Hepatocyte (in vitro differentiated cells): Measurements from ENCODE around the gene MGMT. TPM values are rescaled to one million over a fixed set of nuclear protein-coding genes. Genes with fewer than 3 reads are reported as not detected.

Experiments used
- DNase-seq: peaks from one replicate; pipeline ENCODE4 v3.0.0-alpha.2; 2016; ENCODE audit warnings: low spot score
- H2AFZ ChIP-seq: fragments of 200-600 bp; sonication (generic); 2 replicates; pipeline ENCODE4 v1.6.0; 2016; ENCODE audit warnings: antibody characterized with exemption, mild to moderate bottlenecking
- H3K27ac ChIP-seq: fragments of 200-600 bp; sonication (generic); 2 replicates; pipeline ENCODE4 v1.5.1; 2016; ENCODE audit warnings: mild to moderate bottlenecking
- H3K27me3 ChIP-seq: fragments of 200-600 bp; sonication (generic); 2 replicates; pipeline ENCODE4 v1.6.1; 2016
- H3K36me3 ChIP-seq: fragments of 200-600 bp; sonication (generic); replicated peaks from 2 replicates; pipeline ENCODE4 v1.5.1; 2016; ENCODE audit warnings: low read depth; ENCODE audit not compliant: insufficient read depth
- H3K4me1 ChIP-seq: fragments of 200-600 bp; sonication (generic); 2 replicates; pipeline ENCODE4 v1.5.1; 2016; ENCODE audit warnings: mild to moderate bottlenecking, moderate library complexity; ENCODE audit not compliant: insufficient read depth
- H3K4me2 ChIP-seq: fragments of 200-600 bp; sonication (generic); 2 replicates; pipeline ENCODE4 v1.6.0; 2016
- H3K4me3 ChIP-seq: fragments of 200-600 bp; sonication (generic); 2 replicates; pipeline ENCODE4 v1.5.1; 2016; ENCODE audit warnings: mild to moderate bottlenecking
- H3K79me2 ChIP-seq: fragments of 200-600 bp; sonication (generic); 2 replicates; pipeline ENCODE4 v1.6.0; 2017; ENCODE audit warnings: mild to moderate bottlenecking
- H3K9me2 ChIP-seq: fragments of 200-600 bp; sonication (generic); replicated peaks from 2 replicates; pipeline ENCODE4 v1.6.0; 2017; ENCODE audit warnings: mild to moderate bottlenecking; ENCODE audit not compliant: insufficient read depth
- H3K9me3 ChIP-seq: fragments of 200-600 bp; sonication (generic); 2 replicates; pipeline ENCODE4 v1.5.1; 2016; ENCODE audit warnings: low read depth, mild to moderate bottlenecking
- H4K20me1 ChIP-seq: fragments of 200-600 bp; sonication (generic); 2 replicates; pipeline ENCODE4 v1.6.0; 2016; ENCODE audit warnings: mild to moderate bottlenecking; ENCODE audit not compliant: insufficient read depth, poor library complexity, severe bottlenecking
- CTCF ChIP-seq: fragments of 200-600 bp; sonication (generic); IDR thresholded peaks from 2 replicates; pipeline ENCODE4 v1.5.1; 2016; ENCODE audit warnings: antibody characterized with exemption, mild to moderate bottlenecking; ENCODE audit not compliant: poor library complexity
- EZH2 ChIP-seq: fragments of 200-600 bp; sonication (generic); IDR thresholded peaks from 2 replicates; pipeline ENCODE4 v1.6.1; 2016; ENCODE audit warnings: antibody characterized with exemption, mild to moderate bottlenecking, borderline replicate concordance
- EZH2phosphoT487 ChIP-seq: fragments of 200-600 bp; sonication (generic); IDR thresholded peaks from one replicate; pipeline ENCODE4 v1.6.1; 2018; ENCODE audit warnings: antibody characterized with exemption, mild to moderate bottlenecking, low read depth, moderate library complexity; ENCODE audit not compliant: unreplicated experiment, severe bottlenecking
- WGBS: methylation state at CpG from one replicate; pipeline ENCODE4 v1.1.6; 2016; ENCODE audit warnings: low lambda C conversion rate; ENCODE audit errors: missing lambda C conversion rate; 5-methylcytosine and 5-hydroxymethylcytosine counted together
- polyA plus RNA-seq: library from polyadenylated mRNA; unstranded; fragments of >200 nt; fragmentation: Nextera tagmentation; extraction: Ambion mirVana; gene quantifications from 2 replicates; pipeline ENCODE4 v1.2.1, GENCODE V29; 2016
- total RNA-seq: library from RNA; depleted of rRNA; stranded (reverse); fragments of >200 nt; gene quantifications from 2 replicates; pipeline ENCODE4 v1.2.3, GENCODE V29; 2014

MGMT gene
- total and polyA plus RNA-seq, 2 experiments from 2014 or later, result 41.5 to 41.9 TPM

GRCh38 chr10:129533281-129533680 is 66.2 kb downstream of the MGMT start:
- Histone ChIP-seq H3K79me2 (peaks cover 7% of the 10 kb centered on the region), H2AFZ (no peak overlapping the region), H3K9me3 (no peaks in the 10 kb centered on the region), H3K36me3 (no peaks in the 10 kb centered on the region), H4K20me1 (no peaks in the 10 kb centered on the region), H3K9me2 (no peaks in the 10 kb centered on the region), H3K27me3 (no peaks in the 10 kb centered on the region), H3K4me3 (no peak overlapping the region), H3K4me1 (peaks cover 9% of the 10 kb centered on the region), H3K27ac (no peak overlapping the region), H3K4me2 (no peak overlapping the region)
- DNase-seq, result no peak
- TF ChIP-seq CTCF, result no peak
- no peak for TF ChIP-seq EZH2phosphoT487
- TF ChIP-seq EZH2, result no peak
- WGBS, result 96% methylated on average over 11 of the region's 11 CpGs

- peaks cover 7% of the 10 kb centered on the region for H3K79me2 ChIP-seq
- H3K9me2 ChIP-seq, result no peaks in the 10 kb centered on the region
- H3K4me2 ChIP-seq, result no peak overlapping the region
- TF ChIP-seq CTCF, result no peak
- TF ChIP-seq EZH2, result no peak
- no peak for TF ChIP-seq EZH2phosphoT487
- H3K4me3 ChIP-seq, result no peak overlapping the region
- H3K27ac ChIP-seq, result no peak overlapping the region
- no peaks in the 10 kb centered on the region for H3K9me3 ChIP-seq
- H3K27me3 ChIP-seq, result no peaks in the 10 kb centered on the region
- over 99% methylated on average over 5 of the region's 5 CpGs for WGBS
- H4K20me1 ChIP-seq, result no peaks in the 10 kb centered on the region
- no peaks in the 10 kb centered on the region for H3K36me3 ChIP-seq
- no peak for DNase-seq
- peaks cover 9% of the 10 kb centered on the region for H3K4me1 ChIP-seq
- H2AFZ ChIP-seq, result no peak overlapping the region
These were observed 67.8 kb downstream of the MGMT start for GRCh38 chr10:129534826-129535225.

GRCh38 chr10:129536336-129536735 is 69.3 kb downstream of the MGMT start:
- Histone ChIP-seq H3K27ac (no peak overlapping the region), H3K4me1 (peaks cover 7% of the 10 kb centered on the region), H3K79me2 (peaks cover 7% of the 10 kb centered on the region), H3K36me3 (no peaks in the 10 kb centered on the region), H3K27me3 (no peaks in the 10 kb centered on the region), H3K9me2 (no peaks in the 10 kb centered on the region), H2AFZ (no peak overlapping the region), H3K9me3 (no peaks in the 10 kb centered on the region), H3K4me3 (no peak overlapping the region), H3K4me2 (no peak overlapping the region), H4K20me1 (no peaks in the 10 kb centered on the region)
- TF ChIP-seq EZH2 (no peak), CTCF (no peak), EZH2phosphoT487 (no peak)
- 97% methylated on average over 16 of the region's 16 CpGs for WGBS
- no peak for DNase-seq

GRCh38 chr10:129537151-129537550 is 70.1 kb downstream of the MGMT start:
- Histone ChIP-seq H3K79me2 (peaks cover 7% of the 10 kb centered on the region), H3K27me3 (no peaks in the 10 kb centered on the region), H3K4me3 (no peak overlapping the region), H3K9me3 (no peaks in the 10 kb centered on the region), H3K4me1 (peaks cover under 1% of the 10 kb centered on the region), H4K20me1 (no peaks in the 10 kb centered on the region), H3K27ac (no peak overlapping the region), H3K4me2 (no peak overlapping the region), H3K36me3 (no peaks in the 10 kb centered on the region), H3K9me2 (no peaks in the 10 kb centered on the region), H2AFZ (no peak overlapping the region)
- no peak for DNase-seq
- TF ChIP-seq EZH2, result no peak
- no peak for TF ChIP-seq CTCF
- TF ChIP-seq EZH2phosphoT487, result no peak
- 83% methylated on average over 6 of the region's 6 CpGs for WGBS
